ENCODE data around the gene ODC1.

DNA sequence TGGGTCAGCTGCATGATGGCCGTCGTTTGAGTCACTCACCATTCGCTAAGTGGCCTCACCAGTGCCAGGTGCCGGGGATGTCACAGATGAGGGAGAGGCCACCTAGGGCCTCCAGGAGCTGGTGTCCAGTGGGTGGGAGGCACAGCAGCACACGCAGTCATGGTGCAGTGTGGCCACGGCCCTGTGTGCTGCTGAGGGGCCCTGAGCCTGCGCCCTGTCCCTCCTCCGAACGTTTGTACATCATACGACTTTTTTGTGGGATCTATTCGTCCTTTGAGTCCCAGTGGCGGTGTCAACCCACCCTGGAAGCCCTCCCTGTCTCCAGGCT lies 30.1 kb upstream of the ODC1 start:
- TF ChIP-seq, protein P1, sequence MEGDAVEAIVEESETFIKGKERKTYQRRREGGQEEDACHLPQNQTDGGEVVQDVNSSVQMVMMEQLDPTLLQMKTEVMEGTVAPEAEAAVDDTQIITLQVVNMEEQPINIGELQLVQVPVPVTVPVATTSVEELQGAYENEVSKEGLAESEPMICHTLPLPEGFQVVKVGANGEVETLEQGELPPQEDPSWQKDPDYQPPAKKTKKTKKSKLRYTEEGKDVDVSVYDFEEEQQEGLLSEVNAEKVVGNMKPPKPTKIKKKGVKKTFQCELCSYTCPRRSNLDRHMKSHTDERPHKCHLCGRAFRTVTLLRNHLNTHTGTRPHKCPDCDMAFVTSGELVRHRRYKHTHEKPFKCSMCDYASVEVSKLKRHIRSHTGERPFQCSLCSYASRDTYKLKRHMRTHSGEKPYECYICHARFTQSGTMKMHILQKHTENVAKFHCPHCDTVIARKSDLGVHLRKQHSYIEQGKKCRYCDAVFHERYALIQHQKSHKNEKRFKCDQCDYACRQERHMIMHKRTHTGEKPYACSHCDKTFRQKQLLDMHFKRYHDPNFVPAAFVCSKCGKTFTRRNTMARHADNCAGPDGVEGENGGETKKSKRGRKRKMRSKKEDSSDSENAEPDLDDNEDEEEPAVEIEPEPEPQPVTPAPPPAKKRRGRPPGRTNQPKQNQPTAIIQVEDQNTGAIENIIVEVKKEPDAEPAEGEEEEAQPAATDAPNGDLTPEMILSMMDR (IDR thresholded peaks at IDR 0.05; ENCODE audit: low read length): no peak
- TF ChIP-seq EZH2 (IDR thresholded peaks at IDR 0.05; ENCODE audit: borderline replicate concordance, low read length): no peak
